GM19467 (cell line): ENCODE data around the gene TCF7.

Source experiments
- ATAC-seq: cut with Tn5 transposase; IDR thresholded peaks from one replicate; pipeline ENCODE4 v1.9.1; 2021; ENCODE audit warnings: mild to moderate bottlenecking, moderate library complexity; ENCODE audit not compliant: unreplicated experiment

TCF7 gene

GRCh38 chr5:134128648-134128995 is 14.1 kb downstream of the TCF7 start:
- ATAC-seq: no peak

GRCh38 chr5:134129411-134130238 is 15.1 kb downstream of the TCF7 start:
- no peak for ATAC-seq

- ATAC-seq: no peak
Measured at GRCh38 chr5:134130239-134130945, 15.9 kb downstream of the TCF7 start.

- no peak for ATAC-seq
Measured at GRCh38 chr5:134131165-134131564, 16.7 kb downstream of the TCF7 start.

DNA sequence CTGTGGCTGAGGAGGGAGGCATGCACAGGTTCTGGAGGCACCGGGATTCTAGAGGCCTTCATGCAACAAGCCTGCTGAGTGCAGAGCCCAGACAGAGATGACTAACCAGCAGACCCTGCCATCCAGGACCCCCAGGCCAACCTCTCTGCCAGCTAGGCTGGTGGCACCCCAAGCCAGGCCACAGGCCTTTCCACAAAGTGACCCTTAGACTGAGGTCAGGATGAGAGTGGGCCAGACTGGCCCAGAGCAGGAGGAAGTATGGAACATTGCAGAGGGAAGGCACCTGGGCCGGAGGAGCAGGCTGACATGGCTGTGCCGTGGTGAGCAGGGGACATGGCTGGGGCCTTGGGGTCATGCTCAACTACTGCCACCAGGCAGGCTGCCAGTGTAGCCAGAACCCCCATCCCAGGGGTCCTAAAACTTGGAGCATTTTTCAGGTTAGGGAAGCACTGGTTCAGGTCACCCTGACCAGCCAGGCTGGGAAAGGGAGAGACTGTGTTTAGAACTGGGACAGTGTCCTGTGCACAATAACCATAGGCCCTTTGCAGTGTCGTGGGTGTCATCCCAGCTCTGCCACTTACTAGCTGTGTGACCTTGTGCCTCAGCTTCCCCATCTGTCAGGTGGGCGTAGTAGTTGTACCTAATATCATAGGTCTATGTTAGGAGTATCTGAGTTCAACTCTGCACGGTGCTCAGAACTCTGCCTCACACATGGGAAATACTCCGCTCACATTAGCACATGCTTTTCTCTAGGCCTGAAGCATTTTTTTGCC is 17.3 kb downstream of the TCF7 start:
- no peak for ATAC-seq

GRCh38 chr5:134132372-134133187 is 18.1 kb downstream of the TCF7 start:
- ATAC-seq: no peak

- ATAC-seq: no peak
Measured at GRCh38 chr5:134133188-134133994, 18.9 kb downstream of the TCF7 start.

- no peak for ATAC-seq
Measured at GRCh38 chr5:134133995-134134541, 19.6 kb downstream of the TCF7 start.

- ATAC-seq: no peak
Measured at GRCh38 chr5:134135091-134135655, 20.7 kb downstream of the TCF7 start.

DNA sequence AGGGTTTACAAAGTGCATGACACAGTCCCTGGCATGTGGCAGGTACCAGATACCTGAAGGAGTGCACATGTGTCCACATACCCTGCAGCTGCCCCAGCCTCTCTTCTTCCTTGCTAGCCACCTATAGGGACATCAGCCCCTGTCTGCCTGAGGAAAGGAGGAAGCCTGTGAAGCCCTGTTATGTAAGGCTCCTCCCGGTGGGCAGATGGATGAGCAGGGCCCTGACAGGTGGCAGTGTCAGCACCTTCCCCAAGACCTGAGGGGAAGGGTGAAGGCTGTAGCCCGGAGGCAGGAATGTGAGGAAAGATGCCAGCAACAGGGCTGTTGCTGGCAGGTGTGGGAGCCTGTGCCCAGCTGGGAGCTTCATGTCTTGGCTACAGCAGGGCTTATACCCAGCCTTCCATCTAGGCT is 21.7 kb downstream of the TCF7 start:
- no peak for ATAC-seq

GRCh38 chr5:134136771-134137170 is 22.3 kb downstream of the TCF7 start:
- no peak for ATAC-seq

- peak; percentile 47 for ATAC-seq
Measured at GRCh38 chr5:134138416-134139376, 24.2 kb downstream of the TCF7 start.

DNA sequence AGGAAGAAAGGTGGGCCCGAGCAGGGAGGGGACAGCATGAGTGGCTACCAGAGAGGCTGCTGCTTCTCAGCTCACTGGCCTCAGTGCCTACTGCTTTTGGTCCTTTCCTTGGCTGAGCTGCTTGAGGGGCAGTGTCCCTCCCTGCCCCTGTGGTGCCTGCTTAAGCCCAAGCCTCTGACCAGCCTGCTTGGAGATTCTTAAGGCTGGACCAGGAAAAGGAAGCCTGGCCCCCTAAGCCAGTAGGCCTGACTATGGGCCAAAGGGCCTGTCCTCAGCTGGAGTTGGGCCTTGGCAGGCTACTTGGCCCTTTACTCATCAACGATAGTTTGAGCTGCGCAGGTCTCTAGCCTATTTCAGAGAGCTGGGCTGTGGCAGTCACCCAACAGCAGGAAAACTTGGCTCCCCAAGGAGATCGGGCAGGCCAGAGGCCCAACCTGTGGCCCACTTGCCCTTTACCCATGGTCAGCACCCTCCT is 24.9 kb downstream of the TCF7 start:
- ATAC-seq: no peak

GRCh38 chr5:134139891-134140469 is 25.5 kb downstream of the TCF7 start:
- no peak for ATAC-seq

- ATAC-seq: no peak
Measured at GRCh38 chr5:134140530-134141201, 26.2 kb downstream of the TCF7 start.

DNA sequence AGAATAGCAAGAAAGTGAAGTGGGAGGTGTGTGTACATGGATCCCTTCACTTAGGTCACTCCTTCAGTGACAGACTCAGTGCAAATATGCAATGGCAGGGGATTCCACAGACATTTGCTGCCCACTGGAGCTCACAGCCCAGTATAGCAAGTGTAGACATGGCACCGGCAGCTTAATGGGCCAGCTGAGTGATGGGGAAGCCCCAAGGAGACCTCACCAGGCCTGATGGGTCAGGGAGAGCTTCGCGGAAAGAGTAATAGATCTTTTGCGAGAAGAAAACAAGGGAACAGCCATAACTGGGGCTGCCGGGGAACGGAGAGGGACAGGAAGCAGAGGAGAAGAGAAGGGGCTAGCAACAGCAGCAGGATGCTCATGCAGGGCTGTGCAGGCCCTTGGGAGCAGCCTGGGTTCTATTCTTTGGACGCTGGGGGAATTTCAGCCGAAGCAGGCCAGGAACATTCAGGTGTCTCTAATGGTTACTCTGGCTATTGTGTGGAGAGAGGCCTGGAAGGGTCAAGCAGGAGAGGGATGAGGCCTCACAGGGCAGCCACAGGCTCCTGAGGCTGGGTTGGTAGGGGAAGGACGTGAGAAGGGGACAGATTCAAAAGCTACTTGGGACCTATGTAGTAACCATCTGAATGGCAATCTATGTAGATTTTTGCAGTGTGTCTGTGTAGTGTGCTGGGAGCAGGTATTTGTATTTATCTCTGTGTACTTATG is 27.0 kb downstream of the TCF7 start:
- ATAC-seq: no peak
